ENCODE data around the gene TAS2R5. TPM values are rescaled to one million over a fixed set of nuclear protein-coding genes. Genes with fewer than 3 reads are reported as not detected.
"Not testable (repeated sequence)": the region's sequence is repeated elsewhere in the genome, so short reads cannot be mapped to it uniquely, and the experiment has no call there.

TAS2R5 gene
- total and polyA plus RNA-seq, 5 donors: 0.40 to 0.72 (median 0.41) TPM

GRCh38 chr7:141788296-141788695 is 1.7 kb upstream of the TAS2R5 start:
- ATAC-seq: no peak
- DNase-seq: no peak
- no peak overlapping the region for H3K4me3 ChIP-seq (ENCODE audit: low read length)
- H3K27ac ChIP-seq (ENCODE audit: low read length): no peak overlapping the region
- H3K27me3 ChIP-seq (ENCODE audit: control insufficient read depth, insufficient read depth): no peaks in the 10 kb centered on the region
- intact Hi-C loops (cut with DNase I): no loop called here
- 67% methylated on average over 2 of the region's 2 CpGs for WGBS
- no peaks in the 10 kb centered on the region for H3K4me1 ChIP-seq (ENCODE audit: control insufficient read depth, insufficient read depth, low read length)
- no peaks in the 10 kb centered on the region for H3K9me3 ChIP-seq (ENCODE audit: control insufficient read depth, low read length)

- intact Hi-C loops (cut with DNase I): no loop called here
- no peaks in the 10 kb centered on the region for H3K4me1 ChIP-seq (ENCODE audit: control insufficient read depth, insufficient read depth, low read length)
- ATAC-seq: no peak
Measured at GRCh38 chr7:141792526-141792925, 2.5 kb downstream of the TAS2R5 start.

DNA sequence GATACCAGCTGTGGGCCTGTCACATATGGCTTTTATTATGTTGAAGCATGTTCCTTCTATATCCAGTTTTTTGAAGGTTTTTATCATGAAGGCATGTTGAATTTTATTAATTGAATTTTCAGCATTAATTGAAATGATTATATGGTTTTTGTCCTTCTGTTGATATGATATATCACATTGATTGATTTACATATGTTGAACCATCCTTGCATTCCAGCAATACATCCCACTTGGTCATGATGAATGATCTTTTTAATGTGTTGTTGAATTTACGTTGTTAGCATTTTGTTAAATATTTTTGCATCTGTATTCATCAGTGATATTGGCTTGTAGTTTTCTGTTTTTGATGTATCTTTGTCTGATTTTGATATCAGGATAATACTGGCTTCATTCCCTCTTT is 30.1 kb downstream of the TAS2R5 start:
- WGBS: 84% methylated on average over 1 of the region's 1 CpG
- no peak for DNase-seq
- Histone ChIP-seq H3K4me1 (ENCODE audit: control insufficient read depth, insufficient read depth, low read length) (no peaks in the 10 kb centered on the region), H3K4me3 (ENCODE audit: low read length) (no peak overlapping the region), H3K9me3 (ENCODE audit: control insufficient read depth, low read length) (no peaks in the 10 kb centered on the region), H3K27ac (ENCODE audit: low read length) (no peak overlapping the region), H3K27me3 (ENCODE audit: control insufficient read depth, insufficient read depth) (no peaks in the 10 kb centered on the region)
- no peak for ATAC-seq
- intact Hi-C loops (cut with DNase I): no loop called here

More at GRCh38 chr7:141792526-141792925, 2.5 kb downstream of the TAS2R5 start:
- no peak for DNase-seq
- Histone ChIP-seq H3K27ac (ENCODE audit: low read length) (no peak overlapping the region), H3K27me3 (ENCODE audit: control insufficient read depth, insufficient read depth) (no peaks in the 10 kb centered on the region), H3K4me3 (ENCODE audit: low read length) (no peak overlapping the region), H3K9me3 (ENCODE audit: control insufficient read depth, low read length) (no peaks in the 10 kb centered on the region)
- 88% methylated on average over 2 of the region's 2 CpGs for WGBS

- DNase-seq; H3K27me3 ChIP-seq (ENCODE audit: control insufficient read depth, insufficient read depth); H3K9me3 ChIP-seq (ENCODE audit: control insufficient read depth, low read length); H3K4me1 ChIP-seq (ENCODE audit: control insufficient read depth, insufficient read depth, low read length); H3K27ac ChIP-seq (ENCODE audit: low read length); intact Hi-C loops (cut with DNase I); H3K4me3 ChIP-seq (ENCODE audit: low read length); ATAC-seq: not testable (repeated sequence)
Measured at GRCh38 chr7:141822432-141822831, 32.4 kb downstream of the TAS2R5 start.

DNA sequence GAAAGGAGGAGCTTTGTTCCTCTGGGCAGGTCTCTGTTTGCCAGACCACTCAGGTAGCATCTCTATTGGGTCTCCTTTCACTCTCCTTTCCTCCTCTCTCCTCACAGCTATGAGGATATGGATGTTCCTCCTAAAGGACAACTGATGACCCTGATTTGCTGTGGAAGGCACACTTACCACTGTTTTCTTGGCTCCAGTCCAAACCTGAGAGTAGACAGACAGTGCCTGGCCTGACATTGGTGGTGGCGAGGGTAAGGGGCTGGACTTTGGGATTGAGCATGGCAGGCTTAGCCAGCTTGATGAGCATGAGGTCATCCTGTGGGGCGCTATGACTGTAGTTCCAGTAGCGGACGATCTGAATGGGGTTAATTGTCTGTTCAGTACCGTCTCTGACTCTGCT is 47.7 kb downstream of the TAS2R5 start:
- ATAC-seq: no peak
- WGBS: 86% methylated on average over 5 of the region's 5 CpGs
- H3K27ac ChIP-seq (ENCODE audit: low read length): no peak overlapping the region
- H3K9me3 ChIP-seq (ENCODE audit: control insufficient read depth, low read length): no peaks in the 10 kb centered on the region
- intact Hi-C loops (cut with DNase I): no loop called here
- DNase-seq: no peak
- H3K4me3 ChIP-seq (ENCODE audit: low read length): no peak overlapping the region
- H3K4me1 ChIP-seq (ENCODE audit: control insufficient read depth, insufficient read depth, low read length): no peaks in the 10 kb centered on the region
- H3K27me3 ChIP-seq (ENCODE audit: control insufficient read depth, insufficient read depth): no peaks in the 10 kb centered on the region

DNA sequence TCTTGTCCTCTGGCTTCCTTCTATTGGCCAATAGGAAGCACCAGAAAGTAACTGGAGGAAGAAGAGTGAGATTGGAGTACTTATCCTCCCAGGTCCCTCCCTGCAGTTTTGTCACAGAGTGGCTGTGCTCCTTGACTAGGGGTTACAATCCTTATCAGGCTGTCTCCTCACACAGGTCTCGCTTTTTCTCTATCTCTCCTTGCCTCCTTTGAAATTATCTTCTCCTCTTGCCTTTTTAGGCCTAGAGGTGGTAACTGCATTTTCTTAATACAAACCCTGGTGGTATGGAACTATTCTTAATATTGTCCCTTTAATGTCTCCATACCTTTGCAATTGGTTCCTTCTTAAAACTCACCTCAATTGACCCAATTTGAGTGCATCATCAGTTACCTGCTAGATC is 48.6 kb downstream of the TAS2R5 start:
- H3K27me3 ChIP-seq (ENCODE audit: control insufficient read depth, insufficient read depth): no peaks in the 10 kb centered on the region
- no peak for ATAC-seq
- WGBS: 61% methylated on average over 1 of the region's 1 CpG
- intact Hi-C loops (cut with DNase I): no loop called here
- no peak for DNase-seq
- H3K9me3 ChIP-seq (ENCODE audit: control insufficient read depth, low read length): no peaks in the 10 kb centered on the region
- no peak overlapping the region for H3K27ac ChIP-seq (ENCODE audit: low read length)
- no peak overlapping the region for H3K4me3 ChIP-seq (ENCODE audit: low read length)
- H3K4me1 ChIP-seq (ENCODE audit: control insufficient read depth, insufficient read depth, low read length): no peaks in the 10 kb centered on the region

GRCh38 chr7:141839256-141839655 is 49.2 kb downstream of the TAS2R5 start:
- H3K27me3 ChIP-seq (ENCODE audit: control insufficient read depth, insufficient read depth): no peaks in the 10 kb centered on the region
- H3K4me1 ChIP-seq (ENCODE audit: control insufficient read depth, insufficient read depth, low read length): no peaks in the 10 kb centered on the region
- DNase-seq (no peak), ATAC-seq (no peak)
- no peak overlapping the region for H3K4me3 ChIP-seq (ENCODE audit: low read length)
- H3K27ac ChIP-seq (ENCODE audit: low read length): no peak overlapping the region
- intact Hi-C loops (cut with DNase I): no loop called here
- H3K9me3 ChIP-seq (ENCODE audit: control insufficient read depth, low read length): no peaks in the 10 kb centered on the region
- 73% methylated on average over 4 of the region's 4 CpGs for WGBS

DNA sequence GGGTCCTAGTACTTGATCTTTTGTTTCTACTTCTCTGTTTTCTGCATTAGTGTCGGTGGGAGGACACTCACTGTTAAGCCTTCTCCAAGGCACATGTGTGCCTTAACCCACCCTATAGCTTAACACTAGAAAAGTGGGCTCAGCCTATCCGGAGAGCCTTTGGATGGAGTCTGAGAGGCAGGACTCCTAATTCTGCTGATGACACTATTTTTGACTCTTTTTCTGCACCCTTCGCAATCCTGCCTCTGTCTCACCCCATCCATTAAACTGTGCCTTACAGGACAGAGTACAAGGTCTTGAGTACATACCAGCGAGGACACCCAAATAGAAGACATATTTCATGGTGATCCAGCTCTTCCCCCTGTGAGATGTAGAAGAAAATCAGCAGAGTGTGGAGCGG is 50.7 kb downstream of the TAS2R5 start:
- Histone ChIP-seq H3K27ac (ENCODE audit: low read length) (no peak overlapping the region), H3K9me3 (ENCODE audit: control insufficient read depth, low read length) (no peaks in the 10 kb centered on the region), H3K4me1 (ENCODE audit: control insufficient read depth, insufficient read depth, low read length) (no peaks in the 10 kb centered on the region), H3K4me3 (ENCODE audit: low read length) (no peak overlapping the region), H3K27me3 (ENCODE audit: control insufficient read depth, insufficient read depth) (no peaks in the 10 kb centered on the region)
- 92% methylated on average over 5 of the region's 5 CpGs for WGBS
- intact Hi-C loops (cut with DNase I): no loop called here
- ATAC-seq (no peak), DNase-seq (no peak)

Other genes with a start within 250 kb of the TAS2R5 start
- gene AGK, start 238.8 kb upstream of the TAS2R5 start, total RNA-seq: 10 to 100 TPM; 31.1 to 43.6 (median 37.8) TPM
- 29.2 TPM for gene AGK, start 238.8 kb upstream of the TAS2R5 start, polyA plus RNA-seq
- 10 to 100 TPM; 10.6 to 11.9 (median 11.6) TPM for gene DENND11, start 88.1 kb upstream of the TAS2R5 start, total RNA-seq
- 5.2 TPM for gene DENND11, start 88.1 kb upstream of the TAS2R5 start, polyA plus RNA-seq
- gene WEE2, start 81.9 kb upstream of the TAS2R5 start, total RNA-seq: not detected
- not detected for gene WEE2, start 81.9 kb upstream of the TAS2R5 start, polyA plus RNA-seq
- gene SSBP1, start 51.9 kb upstream of the TAS2R5 start, total RNA-seq: 10 to 100 TPM; 91.0 to 100.0 (median 96.5) TPM
- 231 TPM for gene SSBP1, start 51.9 kb upstream of the TAS2R5 start, polyA plus RNA-seq
- gene TAS2R3, start 26.1 kb upstream of the TAS2R5 start, total RNA-seq: 1 to 10 TPM in 1 of 4 donors, under 1 TPM in 3; 0.48 to 1.2 (median 0.57) TPM
- gene TAS2R3, start 26.1 kb upstream of the TAS2R5 start, polyA plus RNA-seq: 0.18 TPM
- gene TAS2R4, start 13.5 kb upstream of the TAS2R5 start, total RNA-seq: 1 to 10 TPM in 1 of 4 donors, under 1 TPM in 3; 0.34 to 1.0 (median 0.42) TPM
- gene TAS2R4, start 13.5 kb upstream of the TAS2R5 start, polyA plus RNA-seq: 0.27 TPM
- not detected for gene PRSS37, start 51.3 kb downstream of the TAS2R5 start, total RNA-seq
- gene PRSS37, start 51.3 kb downstream of the TAS2R5 start, polyA plus RNA-seq: not detected
- under 1 TPM in 1 of 4 donors, not detected in 3; 0.20 TPM for gene OR9A4, start 126.2 kb downstream of the TAS2R5 start, total RNA-seq
- gene OR9A4, start 126.2 kb downstream of the TAS2R5 start, polyA plus RNA-seq: not detected
- gene CLEC5A, start 156.8 kb downstream of the TAS2R5 start, total RNA-seq: under 1 TPM; 0.08 to 0.74 (median 0.25) TPM
- gene CLEC5A, start 156.8 kb downstream of the TAS2R5 start, polyA plus RNA-seq: 0.27 TPM
- gene TAS2R38, start 183.6 kb downstream of the TAS2R5 start, total RNA-seq: not detected
- not detected for gene TAS2R38, start 183.6 kb downstream of the TAS2R5 start, polyA plus RNA-seq
- gene MGAM, start 205.7 kb downstream of the TAS2R5 start, total RNA-seq: 1 to 10 TPM in 1 of 4 donors, under 1 TPM in 3; 0.37 to 1.3 (median 0.58) TPM
- 0.05 TPM for gene MGAM, start 205.7 kb downstream of the TAS2R5 start, polyA plus RNA-seq

Measured in right cardiac atrium (tissue), 5 donors.